Lung (tissue), 12 donors: ENCODE data around the gene TSKU. TPM values are rescaled to one million over a fixed set of nuclear protein-coding genes. Genes with fewer than 3 reads are reported as not detected.

Experiments used
- ATAC-seq: fragments of 200-7000 bp; cut with Tn5 transposase; one replicate; pipeline ENCODE4 v1.9.1; 2020; ENCODE audit warnings: moderate number of reproducible peaks; ENCODE audit not compliant: insufficient read depth, low FRiP score
- DNase-seq, 3 donors: peaks; one replicate each; pipeline ENCODE4 v3.0.0-alpha.2; 2013 to 2017
- H3K27ac ChIP-seq, 2 donors: one replicate each; pipeline ENCODE4 v1.5.1; 2013; ENCODE audit warnings: mild to moderate bottlenecking in 2 of 2, moderate library complexity in 2 of 2, control low read depth in 1 of 2, inconsistent platforms in 1 of 2, low read depth in 1 of 2, low read length in 1 of 2
- H3K27me3 ChIP-seq, 3 donors: one replicate each; pipeline ENCODE4 v1.5.1; 2013; ENCODE audit warnings: low read length in 2 of 3; ENCODE audit not compliant: control insufficient read depth in 3 of 3, insufficient read depth in 3 of 3
- H3K36me3 ChIP-seq, 4 donors: one replicate each; pipeline ENCODE4 v1.5.1; 2013; ENCODE audit warnings: low read length in 4 of 4, mild to moderate bottlenecking in 1 of 4, moderate library complexity in 1 of 4; ENCODE audit not compliant: control insufficient read depth in 4 of 4, insufficient read depth in 4 of 4
- H3K4me1 ChIP-seq, 5 donors: one replicate each; pipeline ENCODE4 v1.5.1; 2013; ENCODE audit warnings: low read length in 5 of 5, mild to moderate bottlenecking in 2 of 5, moderate library complexity in 1 of 5; ENCODE audit not compliant: control insufficient read depth in 5 of 5, insufficient read depth in 5 of 5
- H3K4me3 ChIP-seq: one replicate; pipeline ENCODE4 v1.5.1; 2013; ENCODE audit warnings: mild to moderate bottlenecking, control low read depth, moderate library complexity
- H3K9ac ChIP-seq, 2 donors: one replicate each; pipeline ENCODE4 v1.5.1; 2013; ENCODE audit warnings: low read length in 2 of 2, control low read depth in 1 of 2; ENCODE audit not compliant: insufficient read depth in 1 of 2
- H3K9me3 ChIP-seq, 4 donors: one replicate each; pipeline ENCODE4 v1.5.1; 2013; ENCODE audit warnings: low read length in 3 of 4, mild to moderate bottlenecking in 1 of 4, moderate library complexity in 1 of 4; ENCODE audit not compliant: control insufficient read depth in 4 of 4, insufficient read depth in 3 of 4
- WGBS, 2 donors: extraction: QIAGEN DNeasy Blood & Tissue Kit; methylation state at CpG; one replicate each; pipeline ENCODE4 v1.1.7; 2013; 5-methylcytosine and 5-hydroxymethylcytosine counted together
- polyA plus RNA-seq, 2 donors: library from polyadenylated mRNA; stranded (reverse); fragments of 200-250 nt; gene quantifications; one replicate each; pipeline ENCODE4 v1.2.1, GENCODE V29; 2013
- total RNA-seq, 2 donors: library from RNA; depleted of rRNA in 1 of 2; stranded (reverse); fragments of >200 nt in 1 of 2; gene quantifications; one replicate each; pipeline ENCODE4 v1.2.1, GENCODE V29; 2014 to 2021
- TF ChIP-seq, protein P1 (sequence below): IDR thresholded peaks from 2 replicates; pipeline ENCODE4 v1.5.1; 2012; ENCODE audit warnings: mild to moderate bottlenecking; ENCODE audit errors: control extremely low read depth, extremely low read depth
- donor health status: control.
- donor health status: control.
- donor health status: Bipolar disorder and iron deficiency.
- donor health status: healthy.
- donor health status: DM: yes; HTN: yes; CAD: no.

Gene TSKU
- total and polyA plus RNA-seq, 4 donors = 3.7 to 18.6 (median 11.6) TPM

DNA sequence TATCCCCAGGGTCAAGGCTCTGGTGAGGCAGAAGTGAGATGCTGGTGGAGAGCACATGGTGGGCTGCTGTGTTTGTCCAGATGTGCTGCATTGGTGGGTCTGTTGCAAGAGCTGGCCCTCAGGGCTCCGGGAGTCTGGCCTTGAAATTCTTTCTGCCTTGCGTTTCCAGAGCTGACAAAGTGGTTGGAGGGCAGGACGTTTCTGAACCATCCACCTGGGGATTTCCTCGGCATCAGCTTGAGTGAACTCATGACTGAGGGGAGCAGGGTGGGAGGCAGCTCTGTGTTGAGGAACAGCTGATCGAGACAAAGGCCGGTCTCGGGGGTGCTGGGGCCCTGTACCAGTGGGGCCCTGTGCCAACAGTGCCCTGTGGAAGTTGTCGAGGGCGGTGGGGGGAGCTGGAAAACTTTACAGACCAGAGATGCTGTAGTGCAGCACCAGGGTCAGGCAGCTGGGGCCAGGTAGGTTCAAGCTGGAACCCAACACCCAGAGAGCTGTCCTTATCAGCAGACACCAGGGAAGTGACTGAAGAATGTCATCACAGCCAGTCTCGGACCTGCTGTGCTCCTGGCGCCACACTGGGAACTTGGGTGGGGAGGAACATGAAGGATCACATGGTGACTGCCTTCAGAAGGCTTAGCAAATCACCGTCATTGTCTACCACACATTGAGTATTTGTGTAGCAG is 4.9 kb downstream of the TSKU start:
- H3K27ac ChIP-seq = peak overlapping the region in 1 of 2 donors; percentile 2

DNA sequence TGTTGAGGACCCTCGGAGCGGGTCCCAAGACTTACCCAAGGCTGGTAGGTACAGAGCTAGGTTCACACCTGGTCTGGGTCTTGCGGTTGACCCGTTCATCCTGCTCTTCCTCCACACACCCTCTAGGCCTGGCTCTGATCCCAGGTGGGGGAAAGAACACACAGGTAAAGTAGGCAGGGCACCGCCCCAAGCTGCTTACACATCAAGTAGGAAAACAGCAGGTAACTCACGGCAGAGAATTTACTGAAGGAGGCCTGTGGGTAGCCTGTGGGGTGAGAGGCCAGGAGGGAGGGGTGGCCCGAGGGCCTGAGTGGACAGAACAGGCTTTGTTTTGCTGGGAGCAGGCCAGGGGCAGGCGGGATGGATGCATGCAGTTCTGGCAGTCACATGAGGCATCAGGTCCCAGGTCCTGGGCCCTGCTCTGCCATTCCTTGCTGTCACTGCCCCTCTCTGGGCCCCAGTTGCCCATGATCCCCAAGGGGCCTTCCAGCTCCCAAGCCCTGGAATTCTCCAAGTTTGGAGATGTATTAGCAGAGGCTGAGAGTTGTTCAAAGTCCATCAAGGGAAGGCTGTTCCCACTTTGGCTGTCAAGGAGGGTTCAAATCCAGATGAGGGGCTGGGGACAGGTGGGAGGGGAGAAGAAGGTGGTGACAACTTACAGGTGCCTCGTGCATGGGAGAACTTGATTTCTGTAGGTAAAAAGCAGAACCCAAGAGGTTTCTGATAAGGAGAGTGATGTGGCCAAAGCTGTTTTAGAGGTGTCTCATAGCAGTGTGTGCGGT is 5.7 kb downstream of the TSKU start:
- ATAC-seq (peak; percentile 8), DNase-seq (no peak)
- Histone ChIP-seq H3K9ac (no peak overlapping the region), H3K36me3 (no peaks in the 10 kb centered on the region), H3K27ac (no peak overlapping the region), H3K9me3 (no peaks in the 10 kb centered on the region), H3K4me3 (no peak overlapping the region), H3K4me1 (peaks cover 0 to 40% (median 16%) of the 10 kb centered on the region in 5 donors), H3K27me3 (no peaks in the 10 kb centered on the region)
- TF ChIP-seq, protein P1, sequence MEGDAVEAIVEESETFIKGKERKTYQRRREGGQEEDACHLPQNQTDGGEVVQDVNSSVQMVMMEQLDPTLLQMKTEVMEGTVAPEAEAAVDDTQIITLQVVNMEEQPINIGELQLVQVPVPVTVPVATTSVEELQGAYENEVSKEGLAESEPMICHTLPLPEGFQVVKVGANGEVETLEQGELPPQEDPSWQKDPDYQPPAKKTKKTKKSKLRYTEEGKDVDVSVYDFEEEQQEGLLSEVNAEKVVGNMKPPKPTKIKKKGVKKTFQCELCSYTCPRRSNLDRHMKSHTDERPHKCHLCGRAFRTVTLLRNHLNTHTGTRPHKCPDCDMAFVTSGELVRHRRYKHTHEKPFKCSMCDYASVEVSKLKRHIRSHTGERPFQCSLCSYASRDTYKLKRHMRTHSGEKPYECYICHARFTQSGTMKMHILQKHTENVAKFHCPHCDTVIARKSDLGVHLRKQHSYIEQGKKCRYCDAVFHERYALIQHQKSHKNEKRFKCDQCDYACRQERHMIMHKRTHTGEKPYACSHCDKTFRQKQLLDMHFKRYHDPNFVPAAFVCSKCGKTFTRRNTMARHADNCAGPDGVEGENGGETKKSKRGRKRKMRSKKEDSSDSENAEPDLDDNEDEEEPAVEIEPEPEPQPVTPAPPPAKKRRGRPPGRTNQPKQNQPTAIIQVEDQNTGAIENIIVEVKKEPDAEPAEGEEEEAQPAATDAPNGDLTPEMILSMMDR = no peak
- 77 to 85% methylated on average over 10 of the region's 10 CpGs for WGBS, 2 donors

More for the DNA sequence above, 4.9 kb downstream of the TSKU start:
- H3K9ac ChIP-seq = no peak overlapping the region
- no peaks in the 10 kb centered on the region for H3K9me3 ChIP-seq
- WGBS, 2 donors = 71 to 72% methylated on average over 12 of the region's 12 CpGs
- ATAC-seq = no peak
- no peak overlapping the region for H3K4me3 ChIP-seq
- DNase-seq = no peak
- TF ChIP-seq, protein P1 = no peak
- no peaks in the 10 kb centered on the region for H3K36me3 ChIP-seq
- no peaks in the 10 kb centered on the region for H3K27me3 ChIP-seq
- H3K4me1 ChIP-seq = peaks cover 0 to 33% (median 16%) of the 10 kb centered on the region in 5 donors

DNA sequence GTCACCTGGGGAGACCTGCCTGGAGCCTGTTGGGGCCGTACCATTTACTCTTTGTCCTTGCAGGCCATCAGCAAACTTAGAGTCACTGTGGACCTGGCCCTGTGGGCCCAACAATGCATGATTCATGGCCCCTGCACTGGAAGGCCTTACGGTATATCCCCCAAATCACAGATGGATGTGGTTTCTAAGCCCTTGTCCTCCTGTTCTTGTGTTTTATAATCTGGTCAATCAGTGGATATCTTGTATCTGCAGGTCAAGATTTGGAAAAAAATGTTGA is 6.2 kb downstream of the TSKU start:
- no peaks in the 10 kb centered on the region for H3K36me3 ChIP-seq
- no peaks in the 10 kb centered on the region for H3K9me3 ChIP-seq
- H3K27ac ChIP-seq = no peak overlapping the region
- DNase-seq (no peak), ATAC-seq (no peak)
- no peaks in the 10 kb centered on the region for H3K27me3 ChIP-seq
- H3K9ac ChIP-seq = no peak overlapping the region
- no peak overlapping the region for H3K4me3 ChIP-seq
- H3K4me1 ChIP-seq = peaks cover 0 to 44% (median 16%) of the 10 kb centered on the region in 5 donors
- 96% methylated on average over 2 of the region's 2 CpGs for WGBS, 2 donors
- TF ChIP-seq, protein P1 = no peak
